Urothelium cell line (cell line): ENCODE data around the gene PALM2AKAP2.
"Not testable (repeated sequence)": the region's sequence is repeated elsewhere in the genome, so short reads cannot be mapped to it uniquely, and the experiment has no call there.

Experiments used
- DNase-seq: peaks from one replicate; pipeline ENCODE4 v3.0.0; 2011; ENCODE audit warnings: low spot score, mixed read lengths
- FAIRE-seq: peaks from 2 replicates; lab custom pipeline; 2011; peaks lifted over from hg19 to GRCh38; lab: Jason Lieb, UNC

The PALM2AKAP2 gene

GRCh38 chr9:109801484-109801883 lies 21.5 kb downstream of the PALM2AKAP2 start:
- DNase-seq = no peak
- no peak for FAIRE-seq

GRCh38 chr9:109802491-109802890 lies 22.5 kb downstream of the PALM2AKAP2 start:
- FAIRE-seq (no peak), DNase-seq (no peak)

GRCh38 chr9:109805050-109805449 lies 25.1 kb downstream of the PALM2AKAP2 start:
- FAIRE-seq (no peak), DNase-seq (no peak)

- no peak for FAIRE-seq
- no peak for DNase-seq
Measured at GRCh38 chr9:109806506-109807115, 26.6 kb downstream of the PALM2AKAP2 start.

- FAIRE-seq (no peak), DNase-seq (no peak)
Measured at GRCh38 chr9:109811876-109812275, 31.9 kb downstream of the PALM2AKAP2 start.

GRCh38 chr9:109812331-109812730 lies 32.3 kb downstream of the PALM2AKAP2 start:
- no peak for DNase-seq
- FAIRE-seq = no peak

- DNase-seq (no peak), FAIRE-seq (no peak)
Measured at GRCh38 chr9:109812818-109813281, 32.9 kb downstream of the PALM2AKAP2 start.

GRCh38 chr9:109813303-109813702 lies 33.3 kb downstream of the PALM2AKAP2 start:
- FAIRE-seq (no peak), DNase-seq (no peak)

GRCh38 chr9:109813829-109814228 lies 33.8 kb downstream of the PALM2AKAP2 start:
- no peak for DNase-seq
- no peak for FAIRE-seq

- peak; percentile 37 for DNase-seq
- no peak for FAIRE-seq
Measured at GRCh38 chr9:109815366-109815947, 35.5 kb downstream of the PALM2AKAP2 start.

GRCh38 chr9:109816490-109816889 lies 36.5 kb downstream of the PALM2AKAP2 start:
- FAIRE-seq = no peak
- peak; percentile 82 for DNase-seq

GRCh38 chr9:109817146-109817845 lies 37.3 kb downstream of the PALM2AKAP2 start:
- DNase-seq = peak; percentile 9

GRCh38 chr9:109817846-109818472 lies 38.0 kb downstream of the PALM2AKAP2 start:
- FAIRE-seq (no peak), DNase-seq (peak; percentile 69)

More at GRCh38 chr9:109817146-109817845, 37.3 kb downstream of the PALM2AKAP2 start:
- FAIRE-seq = no peak

- no peak for FAIRE-seq
Measured at GRCh38 chr9:109821711-109822110, 41.7 kb downstream of the PALM2AKAP2 start.

GRCh38 chr9:109825383-109825782 lies 45.4 kb downstream of the PALM2AKAP2 start:
- not testable (repeated sequence) for FAIRE-seq, DNase-seq

More at GRCh38 chr9:109821711-109822110, 41.7 kb downstream of the PALM2AKAP2 start:
- no peak for DNase-seq

GRCh38 chr9:109826559-109826958 lies 46.6 kb downstream of the PALM2AKAP2 start:
- DNase-seq (no peak), FAIRE-seq (no peak)

- DNase-seq (no peak), FAIRE-seq (peak; percentile 40)
Measured at GRCh38 chr9:109828254-109828653, 48.3 kb downstream of the PALM2AKAP2 start.
